Small intestine (tissue), 7 donors: ENCODE data around the gene IKZF3. TPM values are rescaled to one million over a fixed set of nuclear protein-coding genes. Genes with fewer than 3 reads are reported as not detected.
A peak's percentile ranks its signal among the peaks of the same experiment; 100 is the strongest.
"Not testable (repeated sequence)": the region's sequence is repeated elsewhere in the genome, so short reads cannot be mapped to it uniquely, and the experiment has no call there.

Experiments used
- DNase-seq, 2 donors: peaks; one replicate each; pipeline versions ENCODE4 v3.0.0 to v3.0.0-alpha.2; 2013
- FAIRE-seq: peaks from 2 replicates; lab custom pipeline; 2012; peaks lifted over from hg19 to GRCh38; lab: Jason Lieb, UNC
- H3K27ac ChIP-seq, 3 donors: one replicate each; pipeline ENCODE4 v1.5.1; 2013; ENCODE audit warnings: low read length in 2 of 3, mild to moderate bottlenecking in 2 of 3, control low read depth in 1 of 3, inconsistent platforms in 1 of 3, low read depth in 1 of 3, moderate library complexity in 1 of 3
- H3K27me3 ChIP-seq, 3 donors: one replicate each; pipeline ENCODE4 v1.6.1; 2013; ENCODE audit warnings: low read length in 3 of 3, inconsistent platforms in 1 of 3; ENCODE audit not compliant: control insufficient read depth in 3 of 3, insufficient read depth in 3 of 3
- H3K36me3 ChIP-seq, 3 donors: one replicate each; pipeline ENCODE4 v1.6.1; 2013; ENCODE audit warnings: low read length in 3 of 3, inconsistent platforms in 1 of 3, low read depth in 1 of 3, mild to moderate bottlenecking in 1 of 3, moderate library complexity in 1 of 3; ENCODE audit not compliant: control insufficient read depth in 3 of 3, insufficient read depth in 2 of 3
- H3K4me1 ChIP-seq, 3 donors: one replicate each; pipeline ENCODE4 v1.6.1; 2013; ENCODE audit warnings: low read length in 2 of 3, inconsistent platforms in 1 of 3, low read depth in 1 of 3, mild to moderate bottlenecking in 1 of 3, moderate library complexity in 1 of 3; ENCODE audit not compliant: control insufficient read depth in 3 of 3, insufficient read depth in 2 of 3
- H3K4me3 ChIP-seq, 3 donors: one replicate each; pipeline ENCODE4 v1.5.1; 2013; ENCODE audit warnings: low read length in 3 of 3, control low read depth in 1 of 3, inconsistent platforms in 1 of 3, low read depth in 1 of 3, mild to moderate bottlenecking in 1 of 3, moderate library complexity in 1 of 3
- H3K9me3 ChIP-seq, 2 donors: one replicate each; pipeline ENCODE4 v1.6.1; 2013; ENCODE audit warnings: low read depth in 1 of 2, low read length in 1 of 2; ENCODE audit not compliant: control insufficient read depth in 2 of 2, insufficient read depth in 1 of 2
- WGBS, 3 donors: extraction: QIAGEN DNeasy Blood & Tissue Kit; methylation state at CpG; one replicate each; pipeline ENCODE4 v1.1.7; 2013; 5-methylcytosine and 5-hydroxymethylcytosine counted together
- polyA plus RNA-seq, 4 donors: library from polyadenylated mRNA; stranded (reverse) in 3 of 4; unstranded in 1 of 4; fragments of 200-250 nt in 3 of 4; fragments of 120-200 nt in 1 of 4; gene quantifications; one replicate each; pipeline versions ENCODE4 v1.2.1 to v1.2.3, GENCODE V29; 2013
- donor health status: healthy with polysubstance abuse.
- donor health status: control.
- donor health status: control.
- donor health status: Bipolar disorder and iron deficiency.
- donor health status: healthy.

IKZF3 gene
- polyA plus RNA-seq, 4 donors = 0.67 to 1.6 (median 1.4) TPM

GRCh38 chr17:39753514-39754160, 110.5 kb downstream of the IKZF3 start:
- peaks cover 0 to 6% (median 0%) of the 10 kb centered on the region in 3 donors for H3K4me1 ChIP-seq
- peak in 1 of 2 donors; percentile 58 for DNase-seq
- H3K4me3 ChIP-seq = peak overlapping the region; percentile 54 to 81 (median 65)
- no peak for FAIRE-seq
- H3K36me3 ChIP-seq = peaks cover 0 to 1% (median 0%) of the 10 kb centered on the region in 3 donors
- peak overlapping the region; percentile 87 to 97 (median 95) for H3K27ac ChIP-seq
- WGBS, 3 donors = 5 to 7% (median 5%) methylated on average over 37 to 55 of the region's 55 CpGs
- no peaks in the 10 kb centered on the region for H3K9me3 ChIP-seq
- peaks cover 0 to 4% (median 0%) of the 10 kb centered on the region in 3 donors for H3K27me3 ChIP-seq

GRCh38 chr17:39752241-39752881, 111.8 kb downstream of the IKZF3 start:
- 81 to 85% (median 83%) methylated on average over 13 of the region's 13 CpGs for WGBS, 3 donors
- no peak for DNase-seq
- H3K27ac ChIP-seq = no peak overlapping the region
- no peaks in the 10 kb centered on the region for H3K9me3 ChIP-seq
- peaks cover 0 to 10% (median 0%) of the 10 kb centered on the region in 3 donors for H3K36me3 ChIP-seq
- H3K4me3 ChIP-seq = no peak overlapping the region
- no peaks in the 10 kb centered on the region for H3K27me3 ChIP-seq
- FAIRE-seq = no peak
- H3K4me1 ChIP-seq = peaks cover 0 to 6% (median 0%) of the 10 kb centered on the region in 3 donors

GRCh38 chr17:39751637-39752036, 112.5 kb downstream of the IKZF3 start:
- Histone ChIP-seq H3K27ac (no peak overlapping the region), H3K4me3 (no peak overlapping the region), H3K9me3 (no peaks in the 10 kb centered on the region), H3K36me3 (peaks cover 0 to 17% (median 0%) of the 10 kb centered on the region in 3 donors), H3K4me1 (peaks cover 0 to 6% (median 0%) of the 10 kb centered on the region in 3 donors), H3K27me3 (no peaks in the 10 kb centered on the region)
- DNase-seq (no peak), FAIRE-seq (no peak)
- WGBS, 3 donors = 66 to 69% (median 68%) methylated on average over 10 of the region's 10 CpGs

GRCh38 chr17:39751016-39751543, 113.0 kb downstream of the IKZF3 start:
- peaks cover 0 to 6% (median 0%) of the 10 kb centered on the region in 3 donors for H3K4me1 ChIP-seq
- no peak overlapping the region for H3K4me3 ChIP-seq
- FAIRE-seq (no peak), DNase-seq (no peak)
- no peak overlapping the region for H3K27ac ChIP-seq
- H3K9me3 ChIP-seq = no peaks in the 10 kb centered on the region
- H3K27me3 ChIP-seq = no peaks in the 10 kb centered on the region
- peaks cover 0 to 23% (median 0%) of the 10 kb centered on the region in 3 donors for H3K36me3 ChIP-seq
- 64 to 70% (median 68%) methylated on average over 5 of the region's 5 CpGs for WGBS, 3 donors

GRCh38 chr17:39750131-39751015, 113.7 kb downstream of the IKZF3 start:
- Histone ChIP-seq H3K4me1 (peaks cover 0 to 6% (median 0%) of the 10 kb centered on the region in 3 donors), H3K27me3 (no peaks in the 10 kb centered on the region), H3K36me3 (peaks cover 0 to 30% (median 0%) of the 10 kb centered on the region in 3 donors), H3K9me3 (no peaks in the 10 kb centered on the region), H3K4me3 (no peak overlapping the region), H3K27ac (no peak overlapping the region)
- DNase-seq = peak in 1 of 2 donors; percentile 33
- WGBS, 3 donors = 18 to 61% (median 44%) methylated on average over 9 of the region's 9 CpGs
- FAIRE-seq = no peak

- H3K4me3 ChIP-seq, DNase-seq, FAIRE-seq, H3K4me1 ChIP-seq, H3K27ac ChIP-seq, H3K27me3 ChIP-seq, H3K9me3 ChIP-seq: not testable (repeated sequence)
- peaks cover 0 to 48% (median 2%) of the 10 kb centered on the region in 3 donors for H3K36me3 ChIP-seq
- WGBS, 3 donors = 91 to 93% (median 92%) methylated on average over 8 of the region's 8 CpGs
These were observed 115.6 kb downstream of the IKZF3 start for GRCh38 chr17:39748444-39749034.

GRCh38 chr17:39747745-39748144, 116.4 kb downstream of the IKZF3 start:
- FAIRE-seq (no peak), DNase-seq (no peak)
- H3K27me3 ChIP-seq = no peaks in the 10 kb centered on the region
- no peaks in the 10 kb centered on the region for H3K9me3 ChIP-seq
- 95 to 100% (median 96%) methylated on average over 4 of the region's 4 CpGs for WGBS, 3 donors
- no peak overlapping the region for H3K27ac ChIP-seq
- no peaks in the 10 kb centered on the region for H3K4me1 ChIP-seq
- no peak overlapping the region for H3K4me3 ChIP-seq
- H3K36me3 ChIP-seq = peaks cover 0 to 56% (median 2%) of the 10 kb centered on the region in 3 donors
